Activated CD8-positive, alpha-beta memory T cell treated with anti-CD3 and anti-CD28 coated beads, Interleukin-2, amount 50 U/mL, for 4 hours (primary cell): ENCODE results near the gene LIN7C.
A peak's percentile ranks its signal among the peaks of the same experiment; 100 is the strongest.
"Not testable (repeated sequence)": the region's sequence is repeated elsewhere in the genome, so short reads cannot be mapped to it uniquely, and the experiment has no call there.

Experiments
- DNase-seq: peaks from one replicate; pipeline ENCODE4 v3.0.0-alpha.2; 2020

Gene LIN7C, protein sequence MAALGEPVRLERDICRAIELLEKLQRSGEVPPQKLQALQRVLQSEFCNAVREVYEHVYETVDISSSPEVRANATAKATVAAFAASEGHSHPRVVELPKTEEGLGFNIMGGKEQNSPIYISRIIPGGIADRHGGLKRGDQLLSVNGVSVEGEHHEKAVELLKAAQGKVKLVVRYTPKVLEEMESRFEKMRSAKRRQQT

DNA sequence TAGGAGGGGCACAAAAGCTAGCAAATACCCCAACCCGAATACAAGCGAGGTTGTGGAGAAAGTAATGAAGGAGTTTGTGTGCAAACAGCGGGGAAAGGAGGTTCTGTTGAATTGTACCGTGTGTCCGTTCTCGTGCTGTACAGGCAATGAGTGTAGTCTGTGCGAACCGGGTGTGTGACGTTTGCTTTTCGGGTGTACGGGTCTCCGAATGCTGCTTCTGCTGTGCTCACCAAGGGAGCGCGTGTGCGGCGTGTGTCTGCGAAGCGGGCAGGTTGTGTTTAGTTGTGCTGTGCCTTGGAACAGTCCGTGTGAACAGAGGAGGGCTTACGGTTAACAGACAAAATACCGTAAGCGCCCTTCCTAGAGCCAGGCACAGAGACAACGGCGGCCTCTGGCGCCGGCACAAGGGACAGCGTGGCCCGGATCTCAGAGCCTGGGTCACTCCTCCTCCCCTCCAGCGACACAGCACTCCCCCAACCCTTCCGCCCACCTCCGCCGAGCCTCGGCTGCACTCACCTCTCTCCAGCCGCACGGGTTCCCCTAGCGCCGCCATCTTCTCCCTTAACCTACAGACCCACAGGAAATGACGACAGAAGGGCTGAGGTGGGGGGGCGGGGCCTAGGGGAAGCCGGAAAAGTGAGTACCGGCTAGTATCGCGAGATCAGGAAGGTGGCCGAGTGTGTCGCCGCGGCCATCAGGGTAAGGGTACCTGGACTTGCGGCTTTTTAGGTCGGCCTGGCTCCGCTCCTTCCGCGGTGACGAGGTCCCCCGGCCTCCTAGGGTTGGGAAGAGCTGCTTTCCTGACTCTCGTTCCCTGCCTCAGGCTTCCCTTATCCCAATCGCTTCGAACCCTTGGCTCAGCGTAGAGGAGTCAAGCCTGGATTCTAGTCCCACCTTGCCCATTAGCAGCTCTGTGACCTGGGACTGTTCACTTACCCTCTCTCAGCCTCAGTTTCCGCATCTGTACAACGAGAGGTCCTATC, at the start of gene LIN7C:
Gene LIN7C (minus strand): TSS at position 570 of the 983 bp plus-strand sequence. CDS start 17 bp downstream, at position 553.
- DNase-seq: peak; percentile 95

DNA sequence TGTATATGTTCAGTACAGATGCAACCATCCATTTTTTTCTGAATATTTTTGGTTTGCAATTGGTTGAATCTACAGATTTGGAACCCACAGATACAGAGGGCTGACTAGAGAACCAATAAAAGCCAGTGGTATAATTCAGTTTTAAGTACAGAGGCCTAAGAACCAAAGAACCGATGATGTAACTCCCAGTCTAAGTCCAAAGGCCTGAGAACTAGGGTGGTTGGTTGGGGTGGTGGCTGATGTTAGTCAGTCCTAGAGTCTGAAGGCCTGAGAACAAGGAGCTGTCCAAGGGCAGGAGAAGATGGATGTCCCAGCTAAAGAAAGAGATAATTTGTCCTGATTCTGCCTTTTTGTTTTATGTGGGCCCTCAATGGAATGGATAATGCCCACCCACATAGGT, 48.7 kb upstream of the LIN7C start:
- no peak for DNase-seq

DNA sequence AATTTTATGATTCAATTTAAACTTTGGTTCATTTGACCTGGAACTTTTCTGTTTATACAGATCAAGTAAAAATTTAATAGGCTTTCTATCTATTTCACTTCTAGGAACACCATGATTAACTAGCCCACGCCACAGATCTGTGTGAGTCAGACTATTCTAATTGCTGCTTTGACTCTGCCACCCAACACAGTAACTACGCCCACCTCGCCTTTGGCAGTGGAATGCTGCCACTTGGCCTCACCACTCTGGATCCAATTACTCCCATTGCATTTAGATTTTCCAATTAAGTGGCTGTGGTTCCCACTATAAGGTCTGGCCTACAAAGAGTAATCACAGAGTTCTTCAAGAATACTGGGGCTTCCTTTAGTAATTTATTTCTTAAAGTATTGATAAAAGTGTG, 46.6 kb upstream of the LIN7C start:
- no peak for DNase-seq

DNA sequence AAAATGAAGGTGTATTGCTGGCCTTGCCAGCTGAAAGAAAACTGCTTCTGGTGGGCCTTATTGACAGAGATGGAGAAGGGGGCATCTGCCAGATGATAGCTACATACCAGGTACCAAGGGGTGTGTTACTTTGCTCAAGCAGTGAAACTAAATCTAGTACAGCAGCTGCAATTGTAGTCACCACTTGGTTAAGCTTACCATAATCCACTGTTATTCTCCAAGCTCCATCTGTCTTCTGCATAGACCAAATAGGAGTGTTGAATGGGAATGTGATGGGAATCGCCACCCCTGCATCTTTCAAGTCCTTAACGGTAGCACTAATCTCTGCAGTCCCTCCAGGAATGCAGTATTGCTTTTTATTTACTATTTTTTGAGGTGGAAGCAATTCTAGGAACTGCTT, 45.8 kb upstream of the LIN7C start:
- DNase-seq: no peak

DNA sequence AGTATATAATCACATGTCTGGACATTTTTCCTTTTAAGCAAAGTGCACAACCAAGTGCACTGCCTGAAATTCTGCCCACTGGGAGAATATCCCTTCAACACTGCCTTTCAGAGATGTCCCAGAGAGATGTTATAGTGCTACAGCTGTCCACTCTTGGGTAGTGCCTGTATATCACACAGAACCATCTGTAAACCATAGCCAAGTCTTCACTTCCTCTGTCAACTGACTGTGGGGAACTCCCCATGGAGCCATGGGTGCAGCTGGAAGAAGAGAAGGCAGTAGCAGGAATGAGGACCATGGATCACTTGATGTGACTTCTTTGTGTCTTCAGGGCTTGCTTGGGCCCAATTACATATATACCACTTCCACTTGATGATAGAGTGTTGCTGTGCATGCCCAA, 44.6 kb upstream of the LIN7C start:
- no peak for DNase-seq

DNA sequence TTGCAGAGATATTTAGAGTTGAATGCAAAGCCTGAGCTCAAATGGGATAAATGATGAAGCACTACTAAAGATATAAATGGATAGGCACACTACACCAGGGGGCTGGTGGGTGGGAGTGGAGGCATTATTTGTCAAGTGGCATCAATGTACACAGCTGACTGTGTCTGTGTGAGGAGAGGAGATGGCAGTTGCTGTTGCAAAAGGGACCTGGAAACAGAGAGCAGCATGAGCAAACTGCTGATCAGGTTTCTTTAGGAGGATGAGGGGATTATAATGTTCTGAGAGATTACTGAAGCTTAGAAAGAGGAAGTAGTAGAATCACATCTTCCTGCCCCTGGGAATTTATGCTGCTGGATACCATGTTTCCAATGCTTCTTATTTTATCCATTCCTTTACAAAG, 39.4 kb upstream of the LIN7C start:
- DNase-seq: no peak

DNA sequence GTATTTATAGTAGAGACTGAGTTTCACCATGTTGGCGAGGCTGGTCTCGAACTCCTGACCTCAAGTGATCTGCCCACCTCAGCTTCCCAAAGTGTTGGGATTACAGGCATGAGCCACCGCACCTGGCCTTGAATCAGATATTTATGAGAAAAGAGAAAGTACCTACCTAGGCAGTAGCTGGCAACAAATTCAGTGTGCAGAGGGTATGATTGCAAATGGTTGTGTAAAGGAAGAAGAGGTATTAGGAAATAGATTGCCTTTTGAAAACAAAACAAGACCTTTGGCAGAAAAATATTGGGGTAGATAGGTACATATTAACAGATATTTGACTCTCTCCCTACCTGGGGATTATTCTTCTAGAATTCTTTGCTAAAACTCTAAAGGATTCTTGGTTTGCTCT, 38.5 kb upstream of the LIN7C start:
- no peak for DNase-seq

DNA sequence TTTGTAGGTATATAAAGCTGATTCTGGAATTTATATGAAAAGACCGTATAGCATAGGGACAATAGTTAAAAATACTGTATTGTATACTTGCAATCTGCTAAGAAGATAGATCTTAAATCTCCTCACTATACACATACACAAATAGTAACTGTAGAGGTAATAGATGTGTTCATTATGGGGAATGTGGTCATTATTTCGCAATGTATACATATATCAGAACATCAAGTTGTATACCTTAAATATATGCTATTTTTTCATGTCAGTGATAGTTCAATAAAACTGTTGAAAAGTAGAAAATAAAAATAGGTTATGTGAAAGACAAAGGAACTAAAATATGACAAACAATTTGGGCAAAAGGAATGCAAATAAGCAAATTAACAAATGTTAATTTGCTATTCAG, 35.2 kb upstream of the LIN7C start:
- no peak for DNase-seq

DNA sequence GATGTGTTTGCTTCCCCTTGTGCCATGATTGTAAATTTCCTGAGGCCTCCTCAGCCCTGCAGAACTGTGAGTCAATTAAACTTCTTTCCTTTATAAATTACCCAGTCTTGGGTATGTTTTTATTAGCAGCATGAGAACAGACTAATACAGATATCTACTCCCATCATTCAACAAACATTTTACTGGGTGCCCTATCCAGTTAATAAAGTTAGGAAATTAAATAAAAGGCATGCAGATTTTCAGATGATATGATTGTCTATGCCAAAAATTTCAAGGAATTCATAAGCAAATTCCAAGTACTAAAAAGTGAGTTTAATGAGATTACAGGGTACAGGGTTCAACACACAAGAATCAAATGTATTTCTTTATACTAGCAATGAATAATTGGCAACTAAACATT, 33.5 kb upstream of the LIN7C start:
- no peak for DNase-seq

DNA sequence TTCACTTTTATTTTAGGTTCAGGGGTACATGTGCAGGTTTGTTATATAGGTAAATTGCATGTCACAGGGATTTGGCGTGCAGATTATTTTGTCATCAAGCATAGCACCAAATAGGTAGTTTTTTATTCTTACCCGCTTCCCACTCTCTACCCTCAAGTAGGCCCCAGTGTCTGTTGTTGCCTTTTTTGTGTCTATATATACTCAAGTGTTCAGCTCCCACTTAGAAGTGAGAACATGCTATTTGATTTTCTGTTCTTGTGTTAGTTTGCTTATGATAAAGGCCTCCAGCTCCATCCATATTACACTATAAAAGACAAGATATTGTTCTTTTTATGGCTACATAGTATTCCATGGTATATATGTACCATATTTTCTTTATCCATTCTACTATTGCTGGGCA, 28.5 kb upstream of the LIN7C start:
- no peak for DNase-seq

DNA sequence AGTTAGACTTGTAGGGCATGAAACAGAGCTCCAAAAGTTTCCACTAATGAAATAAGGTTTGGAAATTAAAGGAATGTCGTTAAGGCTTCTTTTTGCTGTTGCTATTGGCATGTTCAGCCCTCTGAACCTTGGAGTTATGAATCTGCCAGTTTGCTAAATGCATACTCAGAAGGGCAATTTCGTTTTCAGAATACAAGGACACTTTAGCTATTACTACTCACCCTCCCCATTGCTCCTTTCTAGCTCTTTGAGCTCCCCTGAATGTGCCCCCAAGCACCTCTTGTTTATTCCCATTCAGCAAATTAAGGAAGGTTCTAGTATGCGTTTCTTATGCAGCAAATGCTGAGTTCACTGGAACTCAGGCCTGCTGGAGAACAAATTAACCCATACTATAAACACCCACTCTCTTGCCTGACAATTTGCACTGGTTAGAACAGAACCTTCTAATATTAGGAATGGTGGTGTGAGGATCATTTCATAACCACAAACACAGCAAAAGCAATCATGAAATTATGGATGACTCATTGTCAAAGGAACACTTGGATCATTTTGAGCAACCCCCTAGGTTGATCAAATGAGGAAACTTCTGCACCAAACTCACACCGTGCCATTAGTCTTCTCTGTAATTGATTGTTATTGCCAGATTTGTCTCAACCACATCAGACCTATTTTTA, 26.2 kb upstream of the LIN7C start:
- no peak for DNase-seq

DNA sequence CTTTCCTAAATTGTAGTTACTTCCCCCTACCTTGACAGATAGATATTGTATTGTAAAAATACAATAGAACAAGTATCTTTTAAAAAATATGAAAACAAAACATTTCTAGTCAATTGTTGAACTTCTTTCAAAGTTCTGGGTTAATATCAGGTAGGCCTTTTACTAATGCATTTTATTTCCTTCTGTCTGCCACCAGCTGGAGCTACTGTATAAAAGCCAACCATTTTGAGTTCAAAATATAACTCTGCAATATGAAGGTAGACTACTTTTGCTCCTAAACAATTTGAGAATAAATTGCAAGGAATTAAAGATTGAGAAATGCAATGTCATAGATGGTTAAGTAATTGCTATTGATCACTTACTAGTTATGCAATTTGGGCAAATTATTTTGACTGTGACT, 22.1 kb upstream of the LIN7C start:
- no peak for DNase-seq

DNA sequence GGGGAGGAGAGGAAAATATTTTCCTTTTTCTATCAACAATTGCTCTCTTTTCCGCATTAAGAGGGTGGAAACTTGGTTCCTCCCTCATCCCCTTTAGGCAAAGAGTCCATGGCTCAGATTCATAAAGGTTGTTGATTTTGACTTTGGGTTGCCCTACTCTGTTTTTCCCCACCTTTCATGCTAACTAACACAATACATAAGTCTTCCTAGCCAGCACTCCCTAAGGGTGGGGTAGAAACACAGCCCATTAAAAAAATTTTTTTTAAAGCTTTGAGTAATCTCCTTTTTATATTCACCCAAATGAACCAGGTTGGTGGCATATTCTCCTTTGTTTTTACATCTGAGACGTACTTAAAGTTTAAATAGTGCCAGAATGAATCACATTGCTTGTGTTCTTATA, 20.0 kb upstream of the LIN7C start:
- no peak for DNase-seq

DNA sequence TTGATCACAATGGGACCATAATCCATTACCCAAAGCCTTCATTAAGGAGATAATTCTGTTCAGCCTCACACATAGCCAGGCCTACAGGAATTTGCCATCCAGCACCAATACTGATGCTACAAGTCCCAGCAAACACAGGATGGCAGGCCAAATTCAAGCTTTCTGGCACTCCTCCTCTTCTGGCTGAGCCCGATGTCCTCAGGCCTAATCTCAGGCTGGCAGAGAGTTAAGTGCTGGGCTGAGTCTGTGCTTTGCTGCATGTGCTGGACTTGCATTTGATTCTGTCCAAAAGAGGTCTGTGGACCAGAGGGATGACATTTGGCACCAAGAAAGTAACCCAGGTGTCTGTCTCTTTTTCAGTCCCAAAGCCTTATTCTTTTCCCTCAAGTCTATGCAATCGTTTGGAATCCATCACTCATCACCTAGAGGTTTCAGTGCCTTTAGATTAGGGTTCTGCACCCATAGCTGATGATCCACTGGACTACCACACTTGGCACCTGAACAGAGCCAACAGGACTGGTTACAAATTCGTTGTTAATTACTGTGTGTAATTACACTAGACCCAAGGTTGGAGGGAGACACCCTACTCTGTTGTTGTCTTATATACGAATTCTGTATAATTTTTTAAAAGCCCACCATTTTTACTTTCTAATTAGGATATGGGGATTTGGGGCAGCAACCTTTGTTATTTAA, 19.4 kb upstream of the LIN7C start:
- no peak for DNase-seq

DNA sequence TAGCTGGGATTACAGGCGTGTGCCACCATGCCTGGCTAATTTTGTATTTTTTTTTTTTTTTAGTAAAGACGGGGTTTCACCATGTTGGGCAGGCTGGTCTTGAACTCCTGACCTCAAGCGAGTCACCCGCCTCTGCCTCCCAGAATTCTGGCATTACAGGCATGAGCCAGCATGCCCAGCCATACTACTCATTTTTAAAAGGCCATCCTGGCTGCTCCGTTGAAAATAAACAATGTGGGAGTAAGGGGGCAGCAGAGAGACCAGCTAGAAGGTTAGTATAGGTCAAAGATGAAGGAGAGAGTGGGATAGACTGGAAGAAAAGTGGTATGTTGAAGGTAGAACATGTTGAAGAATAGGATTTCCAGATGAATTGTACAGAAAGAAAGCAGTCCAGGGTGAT, 17.6 kb upstream of the LIN7C start:
- no peak for DNase-seq

DNA sequence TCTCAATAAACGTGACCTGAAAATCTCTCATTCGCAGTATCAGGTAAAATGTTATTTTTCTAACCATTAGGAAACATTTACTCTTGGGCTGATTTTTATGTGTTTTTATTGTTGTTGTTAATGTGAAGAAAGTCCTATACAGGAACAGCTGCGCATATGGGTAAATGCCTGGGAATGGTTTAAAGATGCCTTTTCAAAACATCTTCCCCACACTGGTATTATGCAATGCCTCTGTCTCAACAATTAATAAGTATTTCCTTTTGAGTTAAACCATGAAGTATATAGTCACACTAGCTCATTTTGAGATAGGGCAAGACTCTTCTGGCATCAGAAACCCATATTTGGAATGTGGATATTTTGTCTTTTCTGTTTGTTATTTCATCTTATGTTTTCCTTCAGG, 13.7 kb upstream of the LIN7C start:
- DNase-seq: no peak

DNA sequence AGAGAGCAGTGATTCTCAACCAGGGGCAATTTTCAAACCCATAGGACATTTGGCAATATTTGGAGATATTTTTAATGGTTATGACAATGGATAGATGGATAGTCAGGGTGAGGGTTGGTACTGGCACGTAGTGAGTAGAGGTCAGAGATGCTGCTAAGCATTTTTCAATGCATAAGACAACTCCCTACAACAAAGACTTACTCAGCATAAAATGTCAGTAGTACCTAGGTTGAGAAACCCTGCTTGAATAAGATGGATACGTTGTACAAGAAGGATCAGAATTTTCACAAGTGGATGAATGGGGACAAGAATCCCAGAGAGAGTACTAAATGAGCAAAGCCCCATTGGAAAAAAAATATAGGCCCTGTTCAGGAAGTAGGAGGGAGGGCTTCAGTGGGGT, 11.9 kb upstream of the LIN7C start:
- DNase-seq: no peak

DNA sequence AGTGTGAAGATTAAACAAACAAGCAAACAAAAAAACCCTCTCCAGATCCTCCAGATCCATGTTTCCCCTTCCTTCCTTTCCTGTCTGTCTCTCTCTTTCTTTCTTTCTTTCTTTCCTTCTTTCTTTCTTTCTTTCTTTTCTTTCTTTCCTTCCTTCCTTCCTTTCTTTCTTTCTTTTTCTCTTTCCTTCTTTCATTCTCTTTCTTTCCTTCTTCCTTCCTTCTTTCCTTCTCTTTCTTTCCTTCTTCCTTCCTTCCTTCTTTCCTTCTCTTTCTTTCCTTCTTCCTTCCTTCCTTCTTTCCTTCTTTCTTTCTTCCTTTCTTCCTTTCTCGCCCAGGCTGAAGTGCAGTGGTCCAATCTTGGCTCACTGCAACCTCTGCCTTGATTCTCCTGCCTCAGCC, 10.9 kb upstream of the LIN7C start:
- not testable (repeated sequence) for DNase-seq

DNA sequence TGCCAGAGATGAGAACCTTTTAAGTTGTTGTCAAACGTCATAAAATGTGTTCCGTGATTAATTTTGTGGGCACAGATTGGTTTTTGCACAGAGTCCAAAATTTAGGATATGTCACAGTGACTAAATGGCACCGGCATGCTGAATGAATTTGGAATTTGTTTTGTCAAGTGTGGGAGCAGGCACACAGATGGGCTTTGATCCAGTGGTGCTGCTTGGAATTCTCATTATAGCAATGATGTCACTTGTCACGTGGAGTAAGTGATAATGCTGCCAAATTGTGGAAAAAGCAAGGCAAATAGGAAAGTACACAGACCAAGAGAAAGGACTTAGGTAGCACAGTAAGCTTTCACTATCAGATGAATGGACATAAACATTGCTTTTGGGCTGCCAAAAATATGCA, 8.0 kb upstream of the LIN7C start:
- DNase-seq: no peak

DNA sequence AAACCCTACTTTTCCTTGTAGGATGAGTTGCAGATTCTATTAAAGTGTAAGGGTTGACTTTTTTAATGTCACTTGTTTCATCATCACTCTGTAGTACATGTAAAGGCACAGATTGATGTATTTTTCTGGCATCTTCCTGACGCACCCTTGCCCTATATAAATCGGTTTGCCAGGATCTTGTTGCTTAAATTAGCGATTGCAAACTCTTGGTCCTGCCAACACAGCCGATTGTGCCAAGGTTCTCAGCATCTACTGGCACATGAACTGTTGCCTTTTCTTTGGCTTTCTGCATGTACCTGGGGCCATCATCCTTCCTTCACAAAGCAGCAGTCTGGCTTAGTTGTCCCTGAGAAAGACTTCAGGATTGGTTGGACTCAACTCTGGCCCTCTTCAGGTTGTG, 7.5 kb upstream of the LIN7C start:
- no peak for DNase-seq

DNA sequence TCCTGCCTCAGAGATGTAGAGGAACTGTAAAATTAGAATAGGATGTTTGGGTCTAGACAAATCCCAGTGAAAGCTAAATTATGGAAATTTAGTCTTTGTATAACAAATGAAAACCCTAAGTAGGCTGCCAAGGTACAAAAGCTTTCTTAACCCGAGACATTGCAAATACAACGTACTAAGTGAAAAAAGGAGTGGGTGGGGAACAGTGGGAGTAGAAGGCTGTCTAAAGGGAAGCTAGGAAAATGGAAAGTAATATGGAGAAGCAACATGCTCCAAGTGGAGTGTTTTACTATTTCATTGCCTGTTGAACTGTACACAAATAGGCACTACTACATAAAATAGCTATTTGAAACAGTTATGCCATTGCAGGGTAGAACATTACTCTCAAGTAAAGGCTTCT, 6.8 kb upstream of the LIN7C start:
- DNase-seq: no peak

DNA sequence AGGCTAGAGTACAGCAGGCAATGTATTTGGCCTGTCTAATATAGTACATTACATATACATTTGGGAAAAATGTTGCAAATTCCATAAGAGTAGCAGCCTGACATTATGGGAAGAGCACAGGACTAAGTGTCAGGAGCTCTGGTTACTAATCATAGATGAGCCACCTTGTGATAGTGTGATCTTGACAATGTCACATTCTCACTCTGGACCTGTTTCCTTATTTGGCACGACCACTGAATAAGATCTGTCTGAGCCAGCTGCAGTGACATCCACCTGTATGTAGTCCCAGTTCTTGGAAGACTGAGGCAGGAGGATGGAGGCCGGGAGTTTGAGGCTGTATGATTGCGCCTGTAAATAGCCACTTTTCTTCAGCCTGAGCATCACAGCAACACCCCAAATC, 5.7 kb upstream of the LIN7C start:
- DNase-seq: no peak

DNA sequence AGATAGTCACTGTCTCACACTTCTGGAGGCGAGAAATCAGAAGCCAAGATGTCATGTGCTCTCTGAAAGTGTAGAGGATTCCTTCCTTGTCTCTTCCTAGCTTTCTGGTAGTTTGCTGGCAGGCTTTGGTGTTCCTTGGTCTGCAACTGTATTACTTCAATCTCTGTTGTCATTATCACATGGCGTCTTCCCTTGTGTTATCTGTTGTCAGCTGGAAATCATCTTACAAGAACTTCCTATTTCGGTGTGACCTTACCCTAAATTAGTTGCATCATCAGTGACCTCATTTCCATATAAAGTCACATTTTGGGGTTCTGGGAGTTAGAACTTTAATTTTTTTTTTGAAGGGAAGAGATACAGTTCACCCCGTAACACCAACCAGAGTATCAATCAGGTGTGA, 3.3 kb upstream of the LIN7C start:
- no peak for DNase-seq
